HEK293 (cell line): ENCODE data around the gene ARSB.

Experiments used
- CTCF ChIA-PET: fragments of 350-600 bp; formaldehyde crosslinking; extraction: SDS; loops from one replicate; lab custom pipeline; 2021; ENCODE audit warnings: antibody characterized with exemption; lab: Yijun Ruan, JAX
- POLR2A ChIA-PET: fragments of 300-600 bp; formaldehyde crosslinking; extraction: SDS; loops from one replicate; lab custom pipeline; 2020; ENCODE audit warnings: antibody characterized with exemption, inconsistent platforms; lab: Yijun Ruan, JAX
- H3K27ac ChIP-seq: fragments of 200-500 bp; sonication (Bioruptor generic); 2 replicates; pipeline ENCODE4 v1.5.1; 2014; ENCODE audit warnings: low read depth, low read length, control low read depth, inconsistent platforms; ENCODE audit errors: extremely low read depth
- H3K36me3 ChIP-seq, 2 experiments: fragments of 200-500 bp in 1 of 2; sonication (Bioruptor generic) in 1 of 2; 1 replicate in 1 of 2; 2 replicates in 1 of 2; pipeline ENCODE4 v1.5.1; 2014 to 2017; ENCODE audit warnings: inconsistent platforms in 2 of 2, low read length in 2 of 2; ENCODE audit not compliant: control insufficient read depth in 2 of 2, insufficient read depth in 1 of 2
- H3K4me1 ChIP-seq: fragments of 200-500 bp; sonication (Bioruptor generic); 2 replicates; pipeline ENCODE4 v1.5.1; 2014; ENCODE audit warnings: mild to moderate bottlenecking, low read length, inconsistent platforms; ENCODE audit not compliant: control insufficient read depth, insufficient read depth
- H3K4me3 ChIP-seq: 2 replicates; pipeline ENCODE4 v1.5.1; 2011; ENCODE audit warnings: low read depth, mild to moderate bottlenecking, control low read depth, low read length, moderate library complexity
- H3K9me3 ChIP-seq: fragments of 200-500 bp; sonication (Bioruptor generic); 2 replicates; pipeline ENCODE4 v1.5.1; 2014; ENCODE audit warnings: low read depth, low read length, inconsistent platforms; ENCODE audit not compliant: control insufficient read depth, insufficient read depth
- GLI2 ChIP-seq: fragments of 450-650 bp; formaldehyde crosslinking; IDR thresholded peaks from 2 replicates; pipeline ENCODE4; 2017; ENCODE audit warnings: missing biosample characterization, missing genetic modification characterization, low read depth, borderline replicate concordance
- GLIS2 ChIP-seq: fragments of 450-650 bp; formaldehyde crosslinking; IDR thresholded peaks from 2 replicates; pipeline ENCODE4 v1.5.1; 2016; ENCODE audit warnings: missing biosample characterization, missing genetic modification characterization
- KLF8 ChIP-seq: fragments of 450-650 bp; formaldehyde crosslinking; IDR thresholded peaks from 2 replicates; pipeline ENCODE4 v1.5.1; 2016; ENCODE audit warnings: missing biosample characterization, missing genetic modification characterization
- MEIS1 ChIP-seq: sonication (generic); formaldehyde crosslinking; IDR thresholded peaks from 2 replicates; pipeline ENCODE4 v1.8.1; 2022; ENCODE audit warnings: missing genetic modification reagents, mild to moderate bottlenecking, borderline replicate concordance
- MYNN ChIP-seq: fragments of 450-650 bp; formaldehyde crosslinking; IDR thresholded peaks from 2 replicates; pipeline ENCODE4 v1.5.1; 2016; ENCODE audit warnings: missing biosample characterization, missing genetic modification characterization, borderline replicate concordance
- PBX3 ChIP-seq: sonication (generic); formaldehyde crosslinking; IDR thresholded peaks from 2 replicates; pipeline ENCODE4 v1.8.1; 2022; ENCODE audit warnings: mild to moderate bottlenecking, moderate library complexity, missing genetic modification reagents
- ZBTB1 ChIP-seq: fragments of 450-650 bp; formaldehyde crosslinking; IDR thresholded peaks from 2 replicates; pipeline ENCODE4 v1.5.1; 2016; ENCODE audit warnings: missing biosample characterization, missing genetic modification characterization
- ZBTB44 ChIP-seq: fragments of 450-650 bp; IDR thresholded peaks from 2 replicates; pipeline ENCODE4 v1.5.1; 2018; ENCODE audit warnings: missing biosample characterization, mild to moderate bottlenecking, missing genetic modification characterization
- ZBTB6 ChIP-seq: fragments of 450-650 bp; formaldehyde crosslinking; IDR thresholded peaks from 2 replicates; pipeline ENCODE4 v1.5.1; 2017; ENCODE audit warnings: missing biosample characterization, missing genetic modification characterization
- ZBTB7A ChIP-seq: fragments of 450-650 bp; formaldehyde crosslinking; IDR thresholded peaks from 2 replicates; pipeline ENCODE4 v1.5.1; 2016; ENCODE audit warnings: low read depth, missing biosample characterization, missing genetic modification characterization
- ZFP41 ChIP-seq: fragments of 450-650 bp; formaldehyde crosslinking; IDR thresholded peaks from 2 replicates; pipeline ENCODE4 v1.5.1; 2016; ENCODE audit warnings: missing biosample characterization, missing genetic modification characterization, borderline replicate concordance
- ZFP69B ChIP-seq: fragments of 450-650 bp; formaldehyde crosslinking; IDR thresholded peaks from 2 replicates; pipeline ENCODE4 v1.5.1; 2016; ENCODE audit warnings: missing biosample characterization, missing genetic modification characterization
- ZIC2 ChIP-seq: fragments of 450-650 bp; formaldehyde crosslinking; IDR thresholded peaks from 2 replicates; pipeline ENCODE4 v1.5.1; 2016; ENCODE audit warnings: missing biosample characterization, missing genetic modification characterization
- ZNF10 ChIP-seq: fragments of 450-650 bp; formaldehyde crosslinking; IDR thresholded peaks from 2 replicates; pipeline ENCODE4 v1.5.1; 2017; ENCODE audit warnings: missing biosample characterization, missing genetic modification characterization
- ZNF223 ChIP-seq: fragments of 450-650 bp; formaldehyde crosslinking; IDR thresholded peaks from 2 replicates; pipeline ENCODE4 v1.5.1; 2016; ENCODE audit warnings: missing biosample characterization, missing genetic modification characterization
- ZNF26 ChIP-seq: fragments of 450-650 bp; formaldehyde crosslinking; IDR thresholded peaks from 2 replicates; pipeline ENCODE4 v1.5.1; 2016; ENCODE audit warnings: missing biosample characterization, missing genetic modification characterization
- ZNF362 ChIP-seq: fragments of 450-650 bp; formaldehyde crosslinking; IDR thresholded peaks from 2 replicates; pipeline ENCODE4 v1.5.1; 2016; ENCODE audit warnings: missing biosample characterization, missing genetic modification characterization
- ZNF366 ChIP-seq: fragments of 450-650 bp; formaldehyde crosslinking; conservative IDR thresholded peaks from 2 replicates; pipeline ENCODE4 v1.5.1; 2016; ENCODE audit warnings: missing biosample characterization, missing genetic modification characterization
- ZNF488 ChIP-seq: fragments of 450-650 bp; formaldehyde crosslinking; IDR thresholded peaks from 2 replicates; pipeline ENCODE4 v1.5.1; 2016; ENCODE audit warnings: missing biosample characterization, missing genetic modification characterization
- ZNF518A ChIP-seq: fragments of 450-650 bp; formaldehyde crosslinking; conservative IDR thresholded peaks from 2 replicates; pipeline ENCODE4 v1.5.1; 2016; ENCODE audit warnings: low read depth, missing biosample characterization, missing genetic modification characterization
- ZNF530 ChIP-seq: fragments of 450-650 bp; formaldehyde crosslinking; IDR thresholded peaks from 2 replicates; pipeline ENCODE4 v1.5.1; 2016; ENCODE audit warnings: low read depth, missing biosample characterization, missing genetic modification characterization
- ZNF610 ChIP-seq: fragments of 450-650 bp; formaldehyde crosslinking; IDR thresholded peaks from 2 replicates; pipeline ENCODE4 v1.5.1; 2016; ENCODE audit warnings: missing biosample characterization, missing genetic modification characterization, borderline replicate concordance
- ZNF654 ChIP-seq: fragments of 450-650 bp; formaldehyde crosslinking; IDR thresholded peaks from 2 replicates; pipeline ENCODE4 v1.5.1; 2016; ENCODE audit warnings: low read depth, missing biosample characterization, missing genetic modification characterization
- ZNF664 ChIP-seq: fragments of 450-650 bp; formaldehyde crosslinking; IDR thresholded peaks from 2 replicates; pipeline ENCODE4 v1.5.1; 2016; ENCODE audit warnings: missing biosample characterization, missing genetic modification characterization
- ZNF791 ChIP-seq: fragments of 450-650 bp; formaldehyde crosslinking; IDR thresholded peaks from 2 replicates; pipeline ENCODE4 v1.5.1; 2016; ENCODE audit warnings: missing biosample characterization, missing genetic modification characterization
- ZNF830 ChIP-seq: fragments of 450-650 bp; IDR thresholded peaks from 2 replicates; pipeline ENCODE4 v1.5.0; 2018; ENCODE audit warnings: missing biosample characterization, missing genetic modification characterization, low read depth, mild to moderate bottlenecking, moderate library complexity
- ZXDB ChIP-seq: fragments of 450-650 bp; formaldehyde crosslinking; IDR thresholded peaks from 2 replicates; pipeline ENCODE4 v1.5.1; 2016; ENCODE audit warnings: missing biosample characterization, missing genetic modification characterization

Gene ARSB

GRCh38 chr5:78804995-78805394 is 180.1 kb downstream of the ARSB start (continued):
- TF ChIP-seq ZNF518A (tag by site-specific recombination) (no peak), MYNN (no peak), ZNF530 (no peak), ZNF26 (no peak), ZBTB1 (tag by site-specific recombination) (no peak), ZBTB44 (tag by site-specific recombination) (no peak), GLIS2 (tag by site-specific recombination) (no peak), ZNF223 (tag by site-specific recombination) (no peak), ZBTB6 (tag by site-specific recombination) (no peak), ZNF488 (no peak), ZNF830 (tag by site-specific recombination) (no peak), ZNF664 (no peak)
- TF ChIP-seq, all 188 proteins: peak for 0

- ChIA-PET POLR2A (no interaction called here), CTCF (interaction anchor here (0.6 to 0.7 kb wide), 2 partner anchors 52 to 423 kb away, joined by 3 to 4 read pairs; no protein-coding TSS in a partner anchor)
- Histone ChIP-seq H3K4me1 (no peaks in the 10 kb centered on the region), H3K9me3 (no peaks in the 10 kb centered on the region), H3K27ac (no peak overlapping the region), H3K36me3 (no peaks in the 10 kb centered on the region), H3K4me3 (no peak overlapping the region)
- TF ChIP-seq ZIC2 (tag by site-specific recombination) (no peak), KLF8 (no peak), ZFP41 (no peak), GLI2 (tag by site-specific recombination) (no peak), PBX3 (no peak), ZNF654 (tag by site-specific recombination) (no peak), ZNF366 (no peak), MEIS1 (no peak), ZBTB7A (no peak), ZNF791 (tag by site-specific recombination) (no peak), ZXDB (tag by site-specific recombination) (no peak), ZNF10 (tag by site-specific recombination) (no peak), ZNF610 (no peak), ZFP69B (no peak), ZNF362 (tag by site-specific recombination) (no peak)
These were observed 181.2 kb downstream of the ARSB start for GRCh38 chr5:78803941-78804340.
